GM23338 (cell line): ENCODE results near the gene SEL1L3.

Source experiments
- CREB1 ChIP-seq: fragments of 250-450 bp; sonication (Bioruptor Pico); IDR thresholded peaks from 2 replicates; pipeline ENCODE4 v1.5.0; 2020; ENCODE audit warnings: low read depth, mild to moderate bottlenecking, moderate library complexity
- CTCF ChIP-seq, 2 experiments: fragments of 200-600 bp in 1 of 2; sonication (generic) in 1 of 2; conservative IDR thresholded peaks; 2 replicates each; pipeline versions ENCODE4 v1.5.1 to v1.6.1; 2016 to 2017; ENCODE audit warnings: antibody characterized with exemption in 2 of 2, low read depth in 2 of 2, mild to moderate bottlenecking in 2 of 2, moderate library complexity in 1 of 2
- EZH2 ChIP-seq: fragments of 200-600 bp; sonication (generic); IDR thresholded peaks from one replicate; pipeline ENCODE4 v1.8.0; 2017; ENCODE audit warnings: antibody characterized with exemption, mild to moderate bottlenecking, low read depth; ENCODE audit not compliant: unreplicated experiment
- EZH2phosphoT487 ChIP-seq: fragments of 200-600 bp; sonication (generic); IDR thresholded peaks from one replicate; pipeline ENCODE4 v1.8.1; 2018; ENCODE audit warnings: antibody characterized with exemption; ENCODE audit not compliant: unreplicated experiment

- TF ChIP-seq EZH2phosphoT487: no peak
- no peak for TF ChIP-seq CTCF (conservative IDR thresholded peaks at IDR 0.05; ENCODE audit: low read depth in 2 of 2)
- TF ChIP-seq EZH2: no peak
- no peak for TF ChIP-seq CREB1 (CRISPR knock-in tag)
These were observed 106.9 kb downstream of the SEL1L3 start for GRCh38 chr4:25755911-25756310.
